Loucy (cell line): ENCODE data around the gene SGMS1.
"Not testable (repeated sequence)": the region's sequence is repeated elsewhere in the genome, so short reads cannot be mapped to it uniquely, and the experiment has no call there.

Experiments
- H2AFZ ChIP-seq: fragments of 200-600 bp; sonication (generic); 2 replicates; pipeline ENCODE4 v1.6.0; 2016; ENCODE audit warnings: antibody characterized with exemption, mild to moderate bottlenecking, low read length, moderate library complexity
- H3F3A ChIP-seq: fragments of 200-600 bp; 2 replicates; pipeline ENCODE4 v1.6.0; 2016; ENCODE audit warnings: antibody characterized with exemption, low read depth, mild to moderate bottlenecking
- H3K27me3 ChIP-seq: fragments of 200-600 bp; sonication (generic); 2 replicates; pipeline ENCODE4 v1.6.1; 2014; ENCODE audit warnings: low read length, mild to moderate bottlenecking; ENCODE audit not compliant: insufficient read depth, poor library complexity, severe bottlenecking
- H3K36me3 ChIP-seq: fragments of 200-600 bp; sonication (generic); 2 replicates; pipeline ENCODE4 v1.6.1; 2016; ENCODE audit warnings: low read length; ENCODE audit not compliant: insufficient read depth
- H3K4me1 ChIP-seq: fragments of 200-600 bp; sonication (generic); 2 replicates; pipeline ENCODE4 v1.5.1; 2014; ENCODE audit warnings: low read length, mild to moderate bottlenecking; ENCODE audit not compliant: insufficient read depth, poor library complexity, severe bottlenecking
- H3K4me2 ChIP-seq: fragments of 200-600 bp; sonication (generic); 2 replicates; pipeline ENCODE4 v1.6.0; 2014; ENCODE audit warnings: antibody characterized with exemption, low read length, low read depth, mild to moderate bottlenecking; ENCODE audit not compliant: poor library complexity, severe bottlenecking
- H3K4me3 ChIP-seq: fragments of 200-600 bp; sonication (generic); 2 replicates; pipeline ENCODE4 v1.5.1; 2014; ENCODE audit warnings: low read length, mild to moderate bottlenecking, mixed read lengths; ENCODE audit not compliant: poor library complexity, severe bottlenecking
- H3K79me2 ChIP-seq: fragments of 200-600 bp; sonication (generic); 2 replicates; pipeline ENCODE4 v1.6.1; 2014; ENCODE audit warnings: low read length; ENCODE audit not compliant: insufficient read depth
- H3K9ac ChIP-seq: fragments of 200-600 bp; sonication (generic); 2 replicates; pipeline ENCODE4 v1.6.0; 2014; ENCODE audit warnings: mild to moderate bottlenecking, low read depth, low read length, moderate library complexity; ENCODE audit not compliant: poor library complexity, severe bottlenecking
- H3K9me2 ChIP-seq: fragments of 200-600 bp; sonication (generic); replicated peaks from 2 replicates; pipeline ENCODE4 v1.6.1; 2016; ENCODE audit warnings: low read depth, low read length, mixed read lengths
- H3K9me3 ChIP-seq: fragments of 200-600 bp; sonication (generic); 2 replicates; pipeline ENCODE4 v1.6.1; 2014; ENCODE audit warnings: mild to moderate bottlenecking, antibody characterized with exemption, low read length, low read depth; ENCODE audit not compliant: insufficient read depth
- H4K20me1 ChIP-seq: fragments of 200-600 bp; sonication (generic); 2 replicates; pipeline ENCODE4 v1.6.0; 2014; ENCODE audit warnings: antibody characterized with exemption, low read length, mild to moderate bottlenecking; ENCODE audit not compliant: insufficient read depth, poor library complexity, severe bottlenecking
- EZH2phosphoT487 ChIP-seq: fragments of 200-600 bp; IDR thresholded peaks from 2 replicates; pipeline ENCODE4 v1.6.1; 2018; ENCODE audit warnings: antibody characterized with exemption, mild to moderate bottlenecking, moderate library complexity, borderline replicate concordance
- TF ChIP-seq, protein P1 (sequence below): fragments of 200-600 bp; sonication (generic); conservative IDR thresholded peaks from 2 replicates; pipeline ENCODE4 v1.5.1; 2014; ENCODE audit warnings: mild to moderate bottlenecking, antibody characterized with exemption, low read length

Gene SGMS1

DNA sequence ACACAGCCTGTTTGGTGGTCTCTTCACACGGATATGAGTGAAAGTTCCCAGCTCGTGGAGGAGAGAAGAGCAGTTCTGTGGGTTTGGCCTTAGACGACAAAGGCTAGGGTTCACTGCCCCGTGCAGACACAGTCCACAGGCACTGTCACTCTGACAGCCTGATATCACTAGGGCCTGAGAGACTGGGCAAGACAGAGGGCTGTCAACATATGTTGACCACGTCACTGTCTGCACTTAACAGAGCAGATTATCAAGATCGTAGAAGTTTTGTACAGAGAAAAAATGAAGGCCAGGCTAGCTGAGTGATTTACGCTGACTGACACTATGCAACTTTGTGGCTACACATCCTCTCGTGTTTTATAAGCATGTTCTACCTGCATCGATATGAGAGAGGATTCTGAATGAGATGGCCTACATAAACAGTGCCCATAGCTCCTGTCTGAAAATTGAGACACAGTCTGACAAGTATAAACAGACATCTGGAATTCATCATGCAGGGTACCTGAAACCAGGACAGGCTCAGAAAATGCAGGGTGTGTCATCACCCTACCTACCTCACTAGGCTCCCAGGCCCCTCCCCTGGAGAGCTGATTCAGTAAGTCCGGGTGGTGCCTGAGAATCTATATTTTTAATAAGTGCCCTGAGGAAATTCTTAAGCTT, 120.0 kb downstream of the SGMS1 start:
- Histone ChIP-seq H3K4me2 (no peak overlapping the region), H3F3A (no peaks in the 10 kb centered on the region), H3K79me2 (no peaks in the 10 kb centered on the region), H3K9ac (no peak overlapping the region), H3K4me1 (peaks cover 12% of the 10 kb centered on the region), H3K36me3 (no peaks in the 10 kb centered on the region), H3K9me3 (no peaks in the 10 kb centered on the region), H2AFZ (no peak overlapping the region), H4K20me1 (no peaks in the 10 kb centered on the region), H3K27me3 (no peaks in the 10 kb centered on the region), H3K4me3 (no peak overlapping the region), H3K9me2 (no peaks in the 10 kb centered on the region)
- TF ChIP-seq, protein P1, sequence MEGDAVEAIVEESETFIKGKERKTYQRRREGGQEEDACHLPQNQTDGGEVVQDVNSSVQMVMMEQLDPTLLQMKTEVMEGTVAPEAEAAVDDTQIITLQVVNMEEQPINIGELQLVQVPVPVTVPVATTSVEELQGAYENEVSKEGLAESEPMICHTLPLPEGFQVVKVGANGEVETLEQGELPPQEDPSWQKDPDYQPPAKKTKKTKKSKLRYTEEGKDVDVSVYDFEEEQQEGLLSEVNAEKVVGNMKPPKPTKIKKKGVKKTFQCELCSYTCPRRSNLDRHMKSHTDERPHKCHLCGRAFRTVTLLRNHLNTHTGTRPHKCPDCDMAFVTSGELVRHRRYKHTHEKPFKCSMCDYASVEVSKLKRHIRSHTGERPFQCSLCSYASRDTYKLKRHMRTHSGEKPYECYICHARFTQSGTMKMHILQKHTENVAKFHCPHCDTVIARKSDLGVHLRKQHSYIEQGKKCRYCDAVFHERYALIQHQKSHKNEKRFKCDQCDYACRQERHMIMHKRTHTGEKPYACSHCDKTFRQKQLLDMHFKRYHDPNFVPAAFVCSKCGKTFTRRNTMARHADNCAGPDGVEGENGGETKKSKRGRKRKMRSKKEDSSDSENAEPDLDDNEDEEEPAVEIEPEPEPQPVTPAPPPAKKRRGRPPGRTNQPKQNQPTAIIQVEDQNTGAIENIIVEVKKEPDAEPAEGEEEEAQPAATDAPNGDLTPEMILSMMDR, result no peak
- TF ChIP-seq EZH2phosphoT487, result no peak

DNA sequence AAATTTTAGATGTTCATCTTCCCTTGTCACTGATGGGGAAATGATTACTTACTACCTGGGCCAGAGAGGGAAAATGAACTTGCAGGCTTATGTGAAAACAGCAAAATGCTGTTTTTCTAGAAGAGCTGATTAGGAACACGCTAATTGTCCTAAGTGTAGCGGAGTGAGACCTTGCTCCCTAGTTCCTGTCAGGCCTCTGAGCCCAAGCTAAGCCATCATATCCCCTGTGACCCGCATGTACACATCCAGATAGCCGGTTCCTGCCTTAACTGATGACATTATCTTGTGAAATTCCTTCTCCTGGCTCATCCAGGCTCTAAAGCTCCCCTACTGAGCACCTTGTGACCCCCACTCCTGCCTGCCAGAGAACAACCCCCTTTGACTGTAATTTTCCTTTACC, 120.6 kb downstream of the SGMS1 start:
- H3K4me2 ChIP-seq, H3K79me2 ChIP-seq, H3F3A ChIP-seq, H3K9ac ChIP-seq, H3K36me3 ChIP-seq, H3K9me2 ChIP-seq, H2AFZ ChIP-seq, H3K9me3 ChIP-seq, H3K27me3 ChIP-seq, H4K20me1 ChIP-seq, H3K4me3 ChIP-seq: not testable (repeated sequence)
- H3K4me1 ChIP-seq, result peaks cover 12% of the 10 kb centered on the region

DNA sequence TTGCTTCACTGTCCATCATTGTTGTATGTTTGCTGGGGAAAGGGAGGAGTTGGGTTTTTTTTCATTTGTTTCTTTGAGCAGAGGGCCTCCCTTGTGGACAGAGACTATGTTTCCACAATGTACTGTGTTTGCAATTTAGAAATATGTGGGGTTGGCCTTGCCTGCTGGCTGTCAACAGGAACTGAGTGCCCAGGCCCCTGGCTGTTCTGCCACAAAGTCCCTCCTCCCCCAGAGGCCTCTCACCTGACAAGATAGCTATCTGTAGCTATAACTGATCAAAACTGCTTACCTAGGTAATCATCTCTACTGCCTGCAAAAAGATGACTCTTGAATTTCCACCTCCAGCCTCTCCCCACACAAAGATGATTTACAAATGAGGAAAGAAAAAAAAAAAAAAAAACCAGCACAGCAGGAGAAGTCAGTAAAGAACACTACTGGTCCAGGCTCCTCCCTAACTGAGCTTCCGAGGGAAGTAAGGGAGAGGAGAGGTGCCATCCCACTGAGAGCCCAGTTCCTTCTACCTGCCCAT, 121.8 kb downstream of the SGMS1 start:
- H2AFZ ChIP-seq, result no peak overlapping the region
- H3K9ac ChIP-seq, result no peak overlapping the region
- no peak for TF ChIP-seq EZH2phosphoT487
- TF ChIP-seq, protein P1, result no peak
- no peak overlapping the region for H3K4me2 ChIP-seq
- no peaks in the 10 kb centered on the region for H3F3A ChIP-seq
- no peaks in the 10 kb centered on the region for H3K36me3 ChIP-seq
- H3K9me3 ChIP-seq, result no peaks in the 10 kb centered on the region
- no peaks in the 10 kb centered on the region for H3K79me2 ChIP-seq
- peaks cover 12% of the 10 kb centered on the region for H3K4me1 ChIP-seq
- H3K27me3 ChIP-seq, result no peaks in the 10 kb centered on the region
- no peaks in the 10 kb centered on the region for H4K20me1 ChIP-seq
- H3K4me3 ChIP-seq, result no peak overlapping the region
- no peaks in the 10 kb centered on the region for H3K9me2 ChIP-seq

DNA sequence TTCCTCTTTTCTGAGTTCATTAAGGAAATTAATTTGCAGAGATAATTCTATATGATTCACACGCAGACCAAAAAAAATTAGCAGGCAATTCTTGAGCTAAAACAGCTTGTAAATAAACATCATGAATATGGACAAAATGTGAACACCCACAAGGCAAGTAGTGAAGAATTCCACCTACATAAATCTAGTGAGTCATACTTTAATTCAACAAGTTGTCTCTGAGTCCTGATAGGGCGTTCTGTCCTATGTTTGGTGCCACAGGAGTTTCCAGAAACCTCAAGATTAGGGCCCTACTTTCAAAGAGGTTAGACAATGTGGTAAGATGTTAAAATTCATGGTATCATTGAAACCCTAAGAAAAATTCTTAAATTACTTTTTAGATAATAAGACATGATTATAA, 122.3 kb downstream of the SGMS1 start:
- Histone ChIP-seq H3F3A (no peaks in the 10 kb centered on the region), H3K9me3 (no peaks in the 10 kb centered on the region), H3K4me3 (no peak overlapping the region), H2AFZ (no peak overlapping the region), H3K9me2 (no peaks in the 10 kb centered on the region), H3K4me2 (no peak overlapping the region), H3K27me3 (no peaks in the 10 kb centered on the region), H4K20me1 (no peaks in the 10 kb centered on the region), H3K79me2 (no peaks in the 10 kb centered on the region), H3K4me1 (peaks cover 12% of the 10 kb centered on the region), H3K9ac (no peak overlapping the region), H3K36me3 (no peaks in the 10 kb centered on the region)
- TF ChIP-seq EZH2phosphoT487, result no peak
- TF ChIP-seq, protein P1, result no peak
